NCI-H1436 (cell line): ENCODE measurements around the gene RMND1.
"Not testable (repeated sequence)": the region's sequence is repeated elsewhere in the genome, so short reads cannot be mapped to it uniquely, and the experiment has no call there.

ENCODE experiments used
- DNase-seq: peaks from one replicate; lab custom pipeline; 2025; lab: John Stamatoyannopoulos, UW

The RMND1 gene

GRCh38 chr6:151451417-151451949, 443 bp downstream of the RMND1 start:
- no peak for DNase-seq

GRCh38 chr6:151450928-151451327, 998 bp downstream of the RMND1 start:
- not testable (repeated sequence) for DNase-seq

- no peak for DNase-seq
Measured at GRCh38 chr6:151448623-151449022, 3.3 kb downstream of the RMND1 start.

GRCh38 chr6:151447237-151447636, 4.7 kb downstream of the RMND1 start:
- no peak for DNase-seq

GRCh38 chr6:151445482-151445881, 6.4 kb downstream of the RMND1 start:
- no peak for DNase-seq

- DNase-seq: no peak
Measured at GRCh38 chr6:151443911-151444621, 7.9 kb downstream of the RMND1 start.

- no peak for DNase-seq
Measured at GRCh38 chr6:151443454-151443853, 8.5 kb downstream of the RMND1 start.

GRCh38 chr6:151442371-151442770, 9.6 kb downstream of the RMND1 start:
- no peak for DNase-seq

GRCh38 chr6:151441390-151442166, 10.3 kb downstream of the RMND1 start:
- DNase-seq: no peak

GRCh38 chr6:151440930-151441329, 11.0 kb downstream of the RMND1 start:
- no peak for DNase-seq

- no peak for DNase-seq
Measured at GRCh38 chr6:151440498-151440897, 11.4 kb downstream of the RMND1 start.

GRCh38 chr6:151437401-151437800, 14.5 kb downstream of the RMND1 start:
- DNase-seq: no peak

GRCh38 chr6:151436802-151437201, 15.1 kb downstream of the RMND1 start:
- DNase-seq: no peak

- no peak for DNase-seq
Measured at GRCh38 chr6:151436300-151436699, 15.6 kb downstream of the RMND1 start.

GRCh38 chr6:151434369-151434768, 17.6 kb downstream of the RMND1 start:
- DNase-seq: no peak

GRCh38 chr6:151432651-151433050, 19.3 kb downstream of the RMND1 start:
- DNase-seq: no peak

- no peak for DNase-seq
Measured at GRCh38 chr6:151431337-151431736, 20.6 kb downstream of the RMND1 start.

- no peak for DNase-seq
Measured at GRCh38 chr6:151430886-151431285, 21.0 kb downstream of the RMND1 start.

- DNase-seq: no peak
Measured at GRCh38 chr6:151428093-151428735, 23.7 kb downstream of the RMND1 start.

GRCh38 chr6:151425561-151425960, 26.4 kb downstream of the RMND1 start:
- no peak for DNase-seq

GRCh38 chr6:151422981-151423380, 28.9 kb downstream of the RMND1 start:
- no peak for DNase-seq

- DNase-seq: no peak
Measured at GRCh38 chr6:151417477-151417876, 34.4 kb downstream of the RMND1 start.
